ENCODE results near the gene RBL1.
A peak's percentile ranks its signal among the peaks of the same experiment; 100 is the strongest.

Gene RBL1

DNA sequence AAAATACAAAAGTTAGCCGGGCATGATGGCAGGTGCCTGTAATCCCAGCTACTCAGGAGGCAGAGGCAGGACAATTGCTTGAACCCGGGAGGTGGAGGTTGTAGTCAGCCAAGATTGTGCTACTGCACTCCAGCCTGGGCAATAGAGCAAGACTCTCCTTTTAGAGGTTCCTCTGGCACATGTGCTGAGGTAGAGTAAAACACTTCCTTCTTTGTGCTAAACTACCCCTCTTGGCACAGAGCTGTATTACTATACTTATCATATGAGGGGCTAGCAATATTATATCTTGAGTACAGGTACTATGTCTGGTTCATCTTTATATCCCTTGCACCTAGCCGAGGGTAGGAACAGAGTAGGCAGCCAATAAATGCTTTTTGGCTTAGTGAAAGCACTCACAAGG lies 104.1 kb downstream of the RBL1 start:
- DNase-seq (ENCODE audit: low read depth) = no peak
- no peak overlapping the region for H3K4me3 ChIP-seq (ENCODE audit: low read depth, low read length)
- TF ChIP-seq MYC (IDR thresholded peaks at IDR 0.05; ENCODE audit: low read depth, low read length) (no peak), MAX (IDR thresholded peaks at IDR 0.05; ENCODE audit: low read depth, low read length) (no peak)
- TF ChIP-seq, protein P1, sequence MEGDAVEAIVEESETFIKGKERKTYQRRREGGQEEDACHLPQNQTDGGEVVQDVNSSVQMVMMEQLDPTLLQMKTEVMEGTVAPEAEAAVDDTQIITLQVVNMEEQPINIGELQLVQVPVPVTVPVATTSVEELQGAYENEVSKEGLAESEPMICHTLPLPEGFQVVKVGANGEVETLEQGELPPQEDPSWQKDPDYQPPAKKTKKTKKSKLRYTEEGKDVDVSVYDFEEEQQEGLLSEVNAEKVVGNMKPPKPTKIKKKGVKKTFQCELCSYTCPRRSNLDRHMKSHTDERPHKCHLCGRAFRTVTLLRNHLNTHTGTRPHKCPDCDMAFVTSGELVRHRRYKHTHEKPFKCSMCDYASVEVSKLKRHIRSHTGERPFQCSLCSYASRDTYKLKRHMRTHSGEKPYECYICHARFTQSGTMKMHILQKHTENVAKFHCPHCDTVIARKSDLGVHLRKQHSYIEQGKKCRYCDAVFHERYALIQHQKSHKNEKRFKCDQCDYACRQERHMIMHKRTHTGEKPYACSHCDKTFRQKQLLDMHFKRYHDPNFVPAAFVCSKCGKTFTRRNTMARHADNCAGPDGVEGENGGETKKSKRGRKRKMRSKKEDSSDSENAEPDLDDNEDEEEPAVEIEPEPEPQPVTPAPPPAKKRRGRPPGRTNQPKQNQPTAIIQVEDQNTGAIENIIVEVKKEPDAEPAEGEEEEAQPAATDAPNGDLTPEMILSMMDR (IDR thresholded peaks at IDR 0.05; ENCODE audit: low read depth, low read length) = no peak

GRCh38 chr20:36989797-36990196 lies 106.0 kb downstream of the RBL1 start:
- no peak overlapping the region for H3K4me3 ChIP-seq (ENCODE audit: low read depth, low read length)
- no peak for TF ChIP-seq MAX (IDR thresholded peaks at IDR 0.05; ENCODE audit: low read depth, low read length)
- TF ChIP-seq POLR2A (IDR thresholded peaks at IDR 0.05; ENCODE audit: extremely low read depth, insufficient read length) = no peak
- TF ChIP-seq MYC (IDR thresholded peaks at IDR 0.05; ENCODE audit: low read depth, low read length) = no peak
- TF ChIP-seq, protein P1 (IDR thresholded peaks at IDR 0.05; ENCODE audit: low read depth, low read length) = no peak
- peak; percentile 60 for DNase-seq (ENCODE audit: low read depth)

GRCh38 chr20:36988494-36988966 lies 107.3 kb downstream of the RBL1 start:
- no peak for TF ChIP-seq MYC (IDR thresholded peaks at IDR 0.05; ENCODE audit: low read depth, low read length)
- TF ChIP-seq MAX (IDR thresholded peaks at IDR 0.05; ENCODE audit: low read depth, low read length) = no peak
- no peak for TF ChIP-seq POLR2A (IDR thresholded peaks at IDR 0.05; ENCODE audit: extremely low read depth, insufficient read length)
- TF ChIP-seq, protein P1 (IDR thresholded peaks at IDR 0.05; ENCODE audit: low read depth, low read length) = no peak
- no peak for DNase-seq (ENCODE audit: low read depth)
- H3K4me3 ChIP-seq (ENCODE audit: low read depth, low read length) = no peak overlapping the region

- no peak overlapping the region for H3K4me3 ChIP-seq (ENCODE audit: low read depth, low read length)
- no peak for DNase-seq (ENCODE audit: low read depth)
- no peak for TF ChIP-seq MYC (IDR thresholded peaks at IDR 0.05; ENCODE audit: low read depth, low read length)
- no peak for TF ChIP-seq MAX (IDR thresholded peaks at IDR 0.05; ENCODE audit: low read depth, low read length)
- TF ChIP-seq POLR2A (IDR thresholded peaks at IDR 0.05; ENCODE audit: extremely low read depth, insufficient read length) = no peak
- TF ChIP-seq, protein P1 (IDR thresholded peaks at IDR 0.05; ENCODE audit: low read depth, low read length) = no peak
These were observed 111.5 kb downstream of the RBL1 start for GRCh38 chr20:36984257-36984638.

DNA sequence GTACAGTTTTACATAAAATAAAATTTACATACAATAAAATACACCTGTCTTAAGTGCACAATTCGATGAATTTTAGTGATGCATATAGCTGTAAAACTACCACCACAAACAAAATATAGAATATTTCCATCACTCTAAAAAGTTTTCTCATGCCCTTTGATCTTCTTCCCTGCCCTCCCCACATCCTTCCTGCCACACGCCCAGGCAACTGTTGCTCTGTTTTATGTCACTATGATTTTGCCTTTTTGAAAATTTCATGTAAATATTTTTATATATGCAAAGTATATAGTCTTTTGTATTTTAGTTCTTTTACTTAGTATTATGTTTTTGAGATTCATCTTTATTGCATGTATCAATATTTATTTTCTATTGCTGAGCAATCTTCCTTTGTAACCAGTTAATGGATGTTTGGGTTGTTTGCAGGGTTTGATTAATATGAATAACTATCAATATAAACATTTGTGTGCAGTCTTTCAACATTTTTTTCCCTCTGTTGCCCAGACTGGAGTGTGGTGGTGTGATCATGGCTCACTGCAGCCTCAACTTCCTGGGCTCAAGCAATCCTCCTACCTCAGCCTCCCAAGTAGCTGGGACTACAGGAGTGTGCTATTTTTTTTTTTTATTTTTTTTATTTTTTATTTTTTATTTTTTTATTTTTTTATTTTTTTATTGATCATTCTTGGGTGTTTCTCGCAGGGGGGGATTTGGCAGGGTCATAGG lies 120.5 kb downstream of the RBL1 start:
- DNase-seq (ENCODE audit: low read depth) = no peak
- TF ChIP-seq MYC (IDR thresholded peaks at IDR 0.05; ENCODE audit: low read depth, low read length) = no peak
- no peak for TF ChIP-seq POLR2A (IDR thresholded peaks at IDR 0.05; ENCODE audit: extremely low read depth, insufficient read length)
- TF ChIP-seq, protein P1 (IDR thresholded peaks at IDR 0.05; ENCODE audit: low read depth, low read length) = no peak
- no peak for TF ChIP-seq MAX (IDR thresholded peaks at IDR 0.05; ENCODE audit: low read depth, low read length)
- H3K4me3 ChIP-seq (ENCODE audit: low read depth, low read length) = no peak overlapping the region

Measured in NB4 (cell line).